ENCODE measurements around the gene NKD2.

Gene NKD2

GRCh38 chr5:1030801-1031271 lies 22.2 kb downstream of the NKD2 start:
- no peak for DNase-seq (ENCODE audit: low spot score)

GRCh38 chr5:1031306-1031959 lies 22.8 kb downstream of the NKD2 start:
- no peak for DNase-seq (ENCODE audit: low spot score)

GRCh38 chr5:1032011-1032410 lies 23.4 kb downstream of the NKD2 start:
- DNase-seq (ENCODE audit: low spot score), result no peak

- DNase-seq (ENCODE audit: low spot score), result no peak
Measured at GRCh38 chr5:1032551-1033027, 24.0 kb downstream of the NKD2 start.

GRCh38 chr5:1033178-1033577 lies 24.6 kb downstream of the NKD2 start:
- DNase-seq (ENCODE audit: low spot score), result no peak

- no peak for DNase-seq (ENCODE audit: low spot score)
Measured at GRCh38 chr5:1033606-1034420, 25.2 kb downstream of the NKD2 start.

GRCh38 chr5:1034421-1034905 lies 25.9 kb downstream of the NKD2 start:
- DNase-seq (ENCODE audit: low spot score), result no peak

- no peak for DNase-seq (ENCODE audit: low spot score)
Measured at GRCh38 chr5:1034986-1035385, 26.4 kb downstream of the NKD2 start.

GRCh38 chr5:1035421-1036405 lies 27.1 kb downstream of the NKD2 start:
- DNase-seq (ENCODE audit: low spot score), result no peak

GRCh38 chr5:1036504-1037122 lies 28.0 kb downstream of the NKD2 start:
- no peak for DNase-seq (ENCODE audit: low spot score)

GRCh38 chr5:1037123-1037670 lies 28.6 kb downstream of the NKD2 start:
- no peak for DNase-seq (ENCODE audit: low spot score)

- DNase-seq (ENCODE audit: low spot score), result no peak
Measured at GRCh38 chr5:1037671-1038416, 29.2 kb downstream of the NKD2 start.

- no peak for DNase-seq (ENCODE audit: low spot score)
Measured at GRCh38 chr5:1038417-1039209, 30.0 kb downstream of the NKD2 start.

GRCh38 chr5:1039210-1039548 lies 30.6 kb downstream of the NKD2 start:
- no peak for DNase-seq (ENCODE audit: low spot score)

GRCh38 chr5:1039706-1040260 lies 31.2 kb downstream of the NKD2 start:
- no peak for DNase-seq (ENCODE audit: low spot score)

- DNase-seq (ENCODE audit: low spot score), result no peak
Measured at GRCh38 chr5:1040571-1040970, 32.0 kb downstream of the NKD2 start.

- DNase-seq (ENCODE audit: low spot score), result no peak
Measured at GRCh38 chr5:1041225-1042143, 32.9 kb downstream of the NKD2 start.

GRCh38 chr5:1042626-1043025 lies 34.0 kb downstream of the NKD2 start:
- no peak for DNase-seq (ENCODE audit: low spot score)

All from hepatic stellate cell (primary cell).